ENCODE measurements around the gene ZRANB2. TPM values are rescaled to one million over a fixed set of nuclear protein-coding genes. Genes with fewer than 3 reads are reported as not detected.
A peak's percentile ranks its signal among the peaks of the same experiment; 100 is the strongest.

ZRANB2 gene
- total RNA-seq, 2 donors from 2014 or later, result 55.7 to 56.0 TPM

- Histone ChIP-seq H3K9me3 (no peaks in the 10 kb centered on the region), H3K4me1 (no peaks in the 10 kb centered on the region), H3K36me3 (replicated peaks in 1 of 2; ENCODE audit: insufficient read depth in 1 of 2, low read depth in 2 of 2) (no peaks in the 10 kb centered on the region), H3K4me3 (no peak overlapping the region), H3K27me3 (no peaks in the 10 kb centered on the region), H3K27ac (no peak overlapping the region)
- WGBS, 2 donors, result 85 to 92% methylated on average over 8 of the region's 8 CpGs
- no peak for ATAC-seq
- TF ChIP-seq POLR2A (IDR thresholded peaks at IDR 0.05) (no peak), CTCF (IDR thresholded peaks at IDR 0.05) (no peak)
- intact Hi-C loops (cut with DNase I), result no loop called here
- no peak for DNase-seq
These were observed 26.0 kb upstream of the ZRANB2 start for GRCh38 chr1:71106658-71107322.

- no peaks in the 10 kb centered on the region for H3K27me3 ChIP-seq
- TF ChIP-seq POLR2A (IDR thresholded peaks at IDR 0.05), result no peak
- no peak for TF ChIP-seq CTCF (IDR thresholded peaks at IDR 0.05)
These were observed 23.6 kb upstream of the ZRANB2 start for GRCh38 chr1:71104417-71104816.

GRCh38 chr1:71101839-71102376 lies 21.1 kb upstream of the ZRANB2 start:
- no peak overlapping the region for H3K27ac ChIP-seq
- no peaks in the 10 kb centered on the region for H3K4me1 ChIP-seq
- no peaks in the 10 kb centered on the region for H3K9me3 ChIP-seq
- ATAC-seq, result peak; percentile 76
- 32 to 52% methylated on average over 1 of the region's 1 CpG for WGBS, 2 donors
- no peaks in the 10 kb centered on the region for H3K36me3 ChIP-seq (replicated peaks in 1 of 2; ENCODE audit: insufficient read depth in 1 of 2, low read depth in 2 of 2)
- no peaks in the 10 kb centered on the region for H3K27me3 ChIP-seq
- peak in 2 of 7 experiments; percentile 4 to 5 for TF ChIP-seq CTCF (IDR thresholded peaks at IDR 0.05)
- TF ChIP-seq POLR2A (IDR thresholded peaks at IDR 0.05), result no peak
- DNase-seq, result peak; percentile 16 to 63 (median 60)
- no peak overlapping the region for H3K4me3 ChIP-seq
- intact Hi-C loops (cut with DNase I), result no loop called here

More at GRCh38 chr1:71104417-71104816, 23.6 kb upstream of the ZRANB2 start:
- H3K27ac ChIP-seq, result no peak overlapping the region
- 96 to 97% methylated on average over 4 of the region's 4 CpGs for WGBS, 2 donors
- ATAC-seq, result no peak
- H3K4me1 ChIP-seq, result no peaks in the 10 kb centered on the region
- intact Hi-C loops (cut with DNase I), result no loop called here
- H3K9me3 ChIP-seq, result no peaks in the 10 kb centered on the region
- DNase-seq, result no peak
- no peaks in the 10 kb centered on the region for H3K36me3 ChIP-seq (replicated peaks in 1 of 2; ENCODE audit: insufficient read depth in 1 of 2, low read depth in 2 of 2)
- H3K4me3 ChIP-seq, result no peak overlapping the region

GRCh38 chr1:71097428-71097827 lies 16.6 kb upstream of the ZRANB2 start:
- no peak overlapping the region for H3K4me3 ChIP-seq
- H3K27ac ChIP-seq, result no peak overlapping the region
- intact Hi-C loops (cut with DNase I), result no loop called here
- no peaks in the 10 kb centered on the region for H3K9me3 ChIP-seq
- no peak for ATAC-seq
- H3K27me3 ChIP-seq, result no peaks in the 10 kb centered on the region
- no peaks in the 10 kb centered on the region for H3K4me1 ChIP-seq
- H3K36me3 ChIP-seq (replicated peaks in 1 of 2; ENCODE audit: insufficient read depth in 1 of 2, low read depth in 2 of 2), result no peaks in the 10 kb centered on the region
- no peak for DNase-seq
- no peak for TF ChIP-seq POLR2A (IDR thresholded peaks at IDR 0.05)
- no peak for TF ChIP-seq CTCF (IDR thresholded peaks at IDR 0.05)
- 96% methylated on average over 1 of the region's 1 CpG for WGBS, 2 donors

GRCh38 chr1:71094913-71095312 lies 14.1 kb upstream of the ZRANB2 start:
- no peaks in the 10 kb centered on the region for H3K4me1 ChIP-seq
- H3K27me3 ChIP-seq, result no peaks in the 10 kb centered on the region
- H3K27ac ChIP-seq, result no peak overlapping the region
- no peak for TF ChIP-seq CTCF (IDR thresholded peaks at IDR 0.05)
- no peak for TF ChIP-seq POLR2A (IDR thresholded peaks at IDR 0.05)
- 82 to 91% methylated on average over 2 of the region's 2 CpGs for WGBS, 2 donors
- intact Hi-C loops (cut with DNase I), result no loop called here
- no peak for ATAC-seq
- no peak overlapping the region for H3K4me3 ChIP-seq
- no peaks in the 10 kb centered on the region for H3K36me3 ChIP-seq (replicated peaks in 1 of 2; ENCODE audit: insufficient read depth in 1 of 2, low read depth in 2 of 2)
- no peak for DNase-seq
- no peaks in the 10 kb centered on the region for H3K9me3 ChIP-seq

Measured in body of pancreas (tissue), 4 donors.